Stimulated activated CD8-positive, alpha-beta memory T cell treated with anti-CD3 and anti-CD28 coated beads, Interleukin-15, amount 100 ng/mL, for 48 hours (primary cell): ENCODE data around the gene SLC24A3.

Experiments used
- DNase-seq, 2 donors: peaks; one replicate each; pipeline ENCODE4 v3.0.0-alpha.2; 2020; ENCODE audit warnings: low read depth in 2 of 2

The SLC24A3 gene

DNA sequence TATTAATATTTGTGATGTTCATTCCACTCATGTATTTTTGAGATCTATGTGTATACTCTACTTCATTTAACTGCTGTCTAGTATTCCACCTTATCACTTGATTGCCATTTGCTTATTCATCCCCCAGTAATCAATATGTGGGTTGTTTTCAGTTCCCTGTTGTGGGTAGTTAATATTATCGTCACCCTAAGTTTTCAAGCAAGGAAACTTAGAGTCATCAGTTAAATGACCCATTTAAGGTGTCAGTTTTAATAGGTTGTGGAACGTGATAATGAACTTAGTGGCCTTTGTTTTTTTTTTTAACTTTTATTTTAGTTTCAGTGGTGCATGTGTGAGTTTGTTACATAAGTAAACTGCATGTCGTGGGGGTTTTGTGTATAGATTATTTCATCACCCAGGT, 90.3 kb downstream of the SLC24A3 start:
- DNase-seq, result no peak

DNA sequence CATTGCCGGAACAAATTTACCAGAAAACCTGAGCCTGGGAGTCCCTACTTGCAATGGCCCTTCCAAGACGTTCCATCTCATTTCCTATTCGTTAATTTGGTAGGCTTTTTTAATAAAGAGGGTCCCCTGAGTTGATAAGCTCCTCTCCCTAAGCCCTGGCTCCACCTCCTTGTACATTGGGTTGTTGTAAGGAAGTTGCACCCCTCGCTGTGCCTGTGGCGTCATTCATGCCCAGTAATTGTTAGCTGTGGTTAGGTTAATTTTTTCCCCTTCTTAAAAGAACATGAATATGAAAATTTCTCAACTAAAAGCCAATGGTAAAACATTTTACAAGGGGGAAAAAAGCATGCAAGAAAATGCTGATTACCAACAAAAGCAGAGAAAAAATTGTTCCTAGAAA, 91.9 kb downstream of the SLC24A3 start:
- no peak for DNase-seq

DNA sequence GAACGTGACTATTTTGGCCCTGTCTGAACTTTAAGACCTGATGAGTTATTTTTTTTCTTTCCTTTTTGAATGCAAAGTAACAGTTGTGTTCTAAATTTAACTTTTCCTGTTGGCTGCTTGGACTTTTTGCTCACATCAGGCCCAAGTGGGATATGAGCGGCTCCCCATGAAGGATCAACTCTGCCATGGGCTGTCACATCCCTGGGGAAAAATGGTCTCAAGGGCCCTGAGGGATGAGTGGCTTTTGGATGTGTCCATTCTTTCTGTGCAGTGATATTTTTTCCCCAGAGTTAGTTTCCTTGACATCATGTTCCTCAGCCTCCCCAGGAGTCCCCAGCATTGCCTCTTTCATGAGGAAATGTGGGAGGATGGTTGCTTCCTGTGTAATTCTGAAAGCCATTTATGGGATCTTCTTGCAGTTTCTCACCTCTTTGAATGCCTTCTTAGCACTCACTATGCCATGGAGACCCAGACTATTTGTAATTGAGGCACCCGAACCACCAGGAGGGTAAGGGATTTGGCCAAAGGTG, 92.5 kb downstream of the SLC24A3 start:
- DNase-seq, result no peak

DNA sequence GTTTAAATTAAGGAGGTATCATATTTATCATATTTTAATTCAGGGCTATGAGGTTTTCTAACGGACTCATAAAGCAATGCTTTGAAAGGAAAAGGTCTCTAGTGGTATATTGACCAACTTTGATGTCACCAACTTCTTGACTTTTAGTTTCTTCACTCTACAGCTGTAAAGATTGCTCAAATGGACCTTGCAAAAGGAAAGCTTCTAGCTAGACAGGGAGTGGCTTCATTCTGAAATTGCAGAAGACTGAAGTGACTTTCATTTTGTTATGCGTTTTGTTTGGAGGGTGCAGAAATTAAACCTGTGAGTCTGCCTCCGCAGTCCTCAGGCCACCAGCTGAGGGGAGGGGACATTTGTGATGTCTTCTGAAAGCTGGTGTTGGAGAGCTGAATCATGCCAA, 95.7 kb downstream of the SLC24A3 start:
- DNase-seq, result no peak

DNA sequence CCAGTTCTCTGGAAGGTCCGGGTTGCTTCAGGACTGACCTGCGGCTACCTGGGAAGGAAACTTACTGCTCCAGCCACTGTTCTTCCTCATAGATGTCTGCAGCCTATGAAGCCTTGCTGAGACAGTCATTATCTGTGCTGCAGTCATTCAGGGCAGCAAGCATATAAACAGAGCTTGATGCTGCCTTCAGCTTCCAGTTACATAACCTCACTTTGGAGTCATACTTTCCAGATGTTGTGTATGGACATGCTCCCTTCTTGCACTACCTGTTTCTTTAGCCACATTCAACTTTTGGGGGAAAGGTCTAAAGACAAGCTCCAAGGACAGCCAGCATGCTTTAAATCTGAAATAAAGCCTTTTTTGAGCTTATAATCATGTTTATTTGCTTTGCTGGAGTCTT, 98.1 kb downstream of the SLC24A3 start:
- DNase-seq, result no peak

DNA sequence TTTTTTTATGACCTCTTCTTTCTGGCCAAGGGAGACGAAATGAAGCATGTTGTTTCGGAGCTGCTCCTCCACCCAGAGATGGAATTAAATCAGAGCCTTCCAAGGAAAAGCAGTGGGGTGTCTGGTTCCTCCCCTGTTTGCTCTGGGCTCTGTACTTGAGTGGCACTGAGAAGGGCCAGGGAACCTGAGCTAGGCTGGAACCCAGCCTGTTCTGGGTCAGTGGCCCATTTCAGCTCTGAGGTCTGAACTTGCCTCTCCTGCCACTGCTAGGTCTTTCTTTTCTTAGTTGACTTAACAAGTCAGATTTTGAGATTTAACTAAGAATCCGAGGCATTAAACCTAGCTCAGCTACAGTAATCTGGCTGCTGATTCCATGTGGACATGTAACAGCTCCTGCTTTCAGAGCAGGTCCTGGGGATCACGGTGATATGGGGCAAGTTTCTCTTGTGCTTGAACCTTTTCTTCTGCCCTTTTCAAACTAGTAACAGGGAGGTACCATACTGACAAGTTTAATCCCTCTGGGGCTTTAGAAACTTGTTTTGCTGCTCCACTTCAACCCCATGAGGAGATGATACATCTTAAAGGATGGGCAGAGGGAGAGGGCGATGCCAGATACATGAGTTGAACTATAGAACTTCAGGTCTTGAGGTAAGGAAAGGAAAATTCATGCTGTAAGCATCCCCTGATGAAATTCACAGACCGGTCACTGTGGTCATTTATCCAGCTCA, 101.1 kb downstream of the SLC24A3 start:
- DNase-seq, result no peak

DNA sequence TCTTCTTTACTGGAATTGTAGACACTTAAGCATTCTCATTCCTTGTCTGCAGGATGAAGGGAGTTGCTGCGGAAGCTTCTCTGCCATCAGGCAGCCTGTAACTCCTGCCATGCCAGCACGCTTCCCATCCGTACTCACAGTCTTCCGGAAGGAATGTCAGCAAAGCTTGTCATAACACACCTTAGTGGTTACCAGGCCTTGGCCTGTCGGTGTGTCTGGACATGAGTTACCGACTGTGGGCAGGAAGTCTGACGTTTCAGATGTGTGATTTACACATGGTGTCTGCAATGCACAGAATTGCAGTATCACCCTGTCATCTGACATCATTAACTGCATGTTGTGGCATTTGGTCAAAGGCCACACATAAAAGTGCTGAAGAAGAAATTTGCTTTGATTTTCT, 102.2 kb downstream of the SLC24A3 start:
- DNase-seq, result no peak

DNA sequence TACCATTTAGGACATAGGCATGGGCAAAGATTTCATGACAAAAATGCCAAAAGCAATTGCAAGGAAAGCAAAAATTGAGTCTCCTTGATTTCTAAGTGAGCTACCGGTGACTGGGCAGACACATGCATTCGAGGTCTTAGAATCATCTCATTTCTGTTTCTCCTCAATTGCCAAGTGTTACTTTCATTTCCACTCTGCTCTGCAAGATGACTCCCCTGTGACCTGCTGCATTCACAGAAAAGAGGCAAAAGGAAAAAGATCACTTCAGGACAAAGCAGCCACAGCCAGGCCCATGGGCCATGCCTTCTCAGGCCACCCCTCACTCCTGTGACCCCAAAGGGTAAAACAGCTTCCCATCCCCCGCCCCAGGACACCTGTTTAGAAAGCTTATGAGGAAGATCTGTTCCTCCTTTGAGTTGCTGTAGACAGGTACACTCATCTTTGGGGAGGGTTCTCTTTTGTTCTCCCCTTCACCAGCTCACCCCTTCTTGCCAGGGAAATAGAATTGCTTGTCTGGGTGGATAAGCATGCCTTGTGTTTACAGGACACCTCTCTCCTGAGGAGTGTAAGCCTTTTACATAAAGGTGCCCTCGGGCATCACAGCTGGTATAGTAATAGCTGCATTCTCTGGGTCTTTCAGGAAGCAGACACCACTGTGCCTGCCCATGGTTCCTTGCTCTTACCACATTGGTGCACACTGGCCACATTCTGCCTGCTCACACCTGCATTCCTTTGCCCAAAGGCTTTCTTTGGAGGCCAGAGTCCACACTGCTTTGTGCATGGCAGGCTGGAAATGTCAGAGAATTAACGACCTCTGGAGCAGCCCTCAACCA, 105.0 kb downstream of the SLC24A3 start:
- no peak for DNase-seq

DNA sequence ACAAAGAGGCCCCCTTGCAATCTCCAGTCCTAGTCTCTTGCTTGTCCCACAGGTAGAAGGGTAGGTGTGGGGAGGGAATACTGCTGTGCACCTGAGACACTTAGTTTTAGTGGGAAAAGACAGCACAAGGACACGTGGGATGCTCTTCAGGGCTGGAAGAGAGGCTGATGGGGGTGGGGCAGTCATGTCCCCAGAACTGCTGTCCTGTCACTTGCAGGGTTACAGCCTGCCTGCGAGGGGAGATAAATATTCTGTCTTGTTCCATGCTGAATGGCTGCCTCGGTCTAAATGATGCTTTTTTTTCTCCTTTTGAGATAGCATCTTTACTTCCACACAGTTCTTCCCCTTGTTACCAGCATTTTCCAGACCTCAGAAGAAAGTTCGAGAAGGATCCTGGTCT, 106.2 kb downstream of the SLC24A3 start:
- DNase-seq, result no peak

DNA sequence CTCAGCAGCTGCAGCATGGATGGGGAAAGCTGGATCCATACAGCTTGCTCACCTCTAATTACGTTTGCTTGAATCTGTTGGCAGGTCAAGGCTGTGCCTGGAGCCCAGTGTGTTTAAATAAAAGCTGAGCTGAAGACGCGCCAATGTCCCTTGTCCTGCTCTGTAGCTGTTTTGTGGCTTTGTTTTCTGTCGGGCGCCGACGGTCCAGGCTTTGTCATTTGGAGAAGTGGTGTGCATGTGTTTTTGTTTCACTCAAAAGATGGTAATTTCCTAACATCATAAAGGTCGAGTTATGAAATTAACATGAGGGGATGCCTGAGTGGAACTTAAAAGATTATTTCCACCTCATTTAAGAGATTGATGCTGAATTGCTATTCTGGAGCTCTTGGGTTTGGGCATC, 107.6 kb downstream of the SLC24A3 start:
- DNase-seq, result no peak

DNA sequence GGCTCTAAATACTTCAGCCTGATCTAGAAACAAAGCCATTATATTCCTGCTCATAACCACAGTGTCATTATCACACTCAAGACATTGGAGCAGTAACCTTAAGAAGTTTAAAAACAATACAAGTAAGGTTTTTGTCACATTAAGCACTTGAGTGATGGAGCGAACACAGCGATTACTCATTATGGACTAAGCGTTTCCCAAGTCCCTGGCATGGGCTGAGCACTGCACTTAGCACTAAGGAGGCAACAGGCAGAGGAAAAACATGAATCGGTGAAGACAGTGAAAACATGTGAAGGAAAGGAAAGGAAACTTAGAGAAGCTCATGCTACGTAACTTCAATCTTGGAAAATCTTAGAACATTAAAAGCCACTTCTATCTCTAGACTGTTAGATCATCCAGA, 108.7 kb downstream of the SLC24A3 start:
- DNase-seq, result no peak

DNA sequence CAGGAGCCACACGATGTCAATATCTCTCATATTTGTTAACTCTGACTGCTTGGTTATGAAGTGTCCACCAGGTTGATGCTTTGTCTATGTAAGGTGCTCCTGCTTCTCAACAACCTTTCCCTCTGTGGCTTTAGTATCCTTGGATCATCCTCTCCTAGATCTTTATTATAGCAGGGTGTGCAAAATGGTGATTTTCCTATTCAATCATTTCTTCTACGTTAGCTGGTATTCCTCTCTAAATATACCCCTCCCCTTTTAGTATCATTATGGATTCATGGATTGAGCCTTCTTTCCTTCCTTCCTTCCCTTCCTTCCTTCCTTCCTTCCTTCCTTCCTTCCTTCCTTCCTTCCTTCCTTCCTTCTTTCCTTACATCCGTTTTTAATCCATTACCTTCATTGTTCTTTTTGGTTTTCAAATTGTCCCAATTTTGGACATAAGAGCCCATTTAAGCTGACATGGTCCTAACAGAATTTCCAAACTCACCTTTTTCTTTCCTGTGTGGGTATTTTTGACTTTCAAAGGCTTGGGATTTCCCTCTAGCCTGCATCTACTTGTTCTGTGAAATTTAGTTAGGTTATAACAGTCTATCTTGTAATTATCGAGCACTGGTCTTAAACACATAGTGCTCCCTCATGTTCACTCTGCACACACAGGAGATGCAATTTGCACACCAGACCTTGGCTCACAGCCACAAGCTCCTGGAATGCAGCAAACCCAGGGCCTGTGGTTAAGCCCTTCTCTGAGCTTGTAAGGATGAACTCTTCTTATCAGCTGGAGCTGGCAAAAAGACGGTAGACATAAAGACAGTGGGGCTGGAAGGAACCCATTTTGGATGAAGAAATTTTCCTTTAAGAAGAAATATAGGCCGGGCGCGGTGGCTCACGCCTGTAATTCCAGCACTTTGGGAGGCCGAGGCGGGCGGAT, 109.9 kb downstream of the SLC24A3 start:
- no peak for DNase-seq

DNA sequence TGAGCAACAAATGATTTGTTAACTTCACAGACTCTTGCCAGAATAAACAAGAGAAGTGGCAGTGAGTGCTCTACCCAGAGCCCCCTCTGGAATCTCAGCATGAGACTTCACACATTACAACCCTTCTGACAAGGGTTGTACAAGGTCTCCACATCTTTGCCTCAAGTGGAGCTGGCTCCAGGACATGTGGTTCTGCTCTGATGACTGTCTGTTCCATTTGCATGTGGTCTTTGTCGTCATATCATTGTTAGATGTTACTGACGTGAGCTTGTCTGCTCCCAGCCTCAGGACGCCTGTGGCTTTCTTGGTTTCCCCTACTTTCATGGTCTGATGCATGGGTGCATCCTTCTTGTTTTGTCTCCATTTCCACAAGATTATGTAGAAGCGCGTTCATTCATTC, 115.0 kb downstream of the SLC24A3 start:
- DNase-seq, result no peak

DNA sequence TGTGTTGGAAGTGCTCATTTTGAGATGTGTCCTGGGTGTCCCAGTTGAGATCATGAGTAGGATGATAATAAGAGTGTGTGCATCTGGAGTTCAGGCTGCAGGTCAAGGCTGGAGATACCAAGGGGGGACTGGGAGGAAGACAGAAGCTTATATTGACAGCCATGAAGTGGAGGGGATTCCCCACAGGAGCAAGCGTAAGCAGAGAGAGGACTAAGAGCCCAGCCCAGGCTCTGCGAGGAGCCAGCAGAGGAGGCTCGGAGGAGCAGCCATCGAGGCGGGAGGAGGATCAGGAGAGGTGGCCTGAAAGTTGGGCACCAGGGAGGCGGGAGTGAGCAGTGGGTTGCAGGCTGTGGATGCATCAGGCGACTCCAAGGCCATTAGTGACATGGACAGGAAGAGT, 116.2 kb downstream of the SLC24A3 start:
- no peak for DNase-seq

DNA sequence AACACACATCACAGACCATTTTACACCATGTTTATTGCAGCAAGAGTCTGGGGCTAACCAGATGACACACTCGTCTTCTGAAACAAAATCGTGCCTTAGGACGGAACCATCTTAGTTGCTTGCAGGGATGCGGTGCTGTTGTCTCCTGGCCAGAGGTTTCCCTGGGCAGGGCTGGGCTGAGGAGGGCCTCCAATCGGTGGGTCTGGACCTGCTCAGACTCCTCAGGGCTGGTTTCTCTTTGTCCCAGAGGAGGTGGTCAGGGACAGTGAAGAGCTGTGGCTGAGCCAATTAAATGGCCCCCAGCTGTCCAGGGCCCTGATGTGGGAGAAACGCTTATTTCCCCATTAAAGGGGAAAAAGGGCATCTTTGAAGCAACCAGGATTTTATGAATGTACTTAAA, 117.6 kb downstream of the SLC24A3 start:
- no peak for DNase-seq

DNA sequence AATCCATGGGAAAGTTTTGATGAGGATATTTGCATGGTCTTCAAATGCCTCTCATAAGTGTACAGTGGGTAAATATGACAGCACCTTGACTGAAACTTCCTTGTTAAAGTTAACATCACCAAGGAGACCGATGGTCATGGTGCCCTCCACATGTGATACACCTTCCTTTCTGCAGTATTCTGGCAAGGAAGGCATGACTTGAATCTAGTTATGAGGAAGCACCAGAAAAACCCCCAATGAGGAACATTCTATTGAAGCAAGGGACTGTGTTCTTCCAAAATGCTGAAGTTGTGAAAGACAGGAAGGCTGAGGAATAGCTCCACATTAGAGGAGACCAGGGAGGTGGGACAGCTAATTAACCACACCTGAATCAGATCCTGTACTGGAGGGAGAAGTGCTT, 118.3 kb downstream of the SLC24A3 start:
- DNase-seq, result no peak

DNA sequence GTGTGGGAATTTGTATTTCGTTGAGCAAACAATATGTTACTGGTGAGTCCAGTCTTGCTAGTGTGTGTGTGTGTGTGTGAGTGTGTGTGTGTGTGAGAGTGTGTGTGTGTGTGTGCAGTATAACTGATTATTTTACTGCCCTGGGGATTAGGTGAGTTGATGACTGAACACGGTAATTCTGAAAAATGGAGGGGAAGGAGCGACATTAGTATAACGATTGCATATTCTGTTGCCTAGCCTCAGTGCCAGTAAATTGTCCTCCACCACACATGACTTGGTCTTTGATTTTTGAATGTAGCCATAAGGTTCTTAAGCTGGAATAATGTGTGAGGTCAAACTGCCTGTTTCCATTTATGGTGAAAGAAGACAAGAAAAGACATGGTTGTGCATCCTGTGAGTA, 121.1 kb downstream of the SLC24A3 start:
- no peak for DNase-seq

DNA sequence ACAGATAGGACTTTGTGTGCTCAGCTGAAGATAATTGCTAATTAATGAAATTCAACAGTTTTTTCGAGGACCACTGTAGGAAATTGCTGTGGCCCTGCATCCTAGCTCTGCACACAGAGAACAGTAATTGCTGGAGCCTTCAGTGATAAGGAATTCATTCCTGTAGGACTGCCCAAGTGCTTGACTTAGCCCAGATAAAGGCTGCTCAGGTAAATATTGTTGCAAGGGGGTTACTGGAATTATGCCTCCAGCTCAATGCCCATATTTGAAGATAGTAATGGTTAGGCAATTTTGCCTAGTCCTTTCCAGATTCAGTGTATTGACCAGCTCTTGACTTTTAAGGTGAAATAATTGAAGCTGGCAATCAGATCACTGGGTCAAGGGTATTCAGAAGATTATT, 122.9 kb downstream of the SLC24A3 start:
- no peak for DNase-seq

DNA sequence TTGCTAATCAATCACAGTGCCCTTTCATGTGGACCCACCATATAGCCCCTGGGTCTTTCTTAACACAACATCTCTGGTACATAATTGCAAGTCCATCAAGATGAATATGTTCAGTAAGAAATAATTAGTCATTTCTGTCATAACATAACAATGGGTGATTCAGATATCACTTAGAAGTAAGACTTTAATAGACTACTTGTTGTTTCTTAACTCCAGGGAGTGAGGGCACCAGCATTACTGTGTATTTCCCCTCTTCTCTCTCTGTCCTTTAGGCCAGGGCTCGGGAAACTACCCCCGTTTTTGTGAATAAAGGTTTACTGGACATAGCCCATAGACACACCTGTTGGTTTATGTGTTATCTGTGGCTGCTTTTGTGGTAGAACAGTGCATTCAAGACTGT, 123.5 kb downstream of the SLC24A3 start:
- no peak for DNase-seq

DNA sequence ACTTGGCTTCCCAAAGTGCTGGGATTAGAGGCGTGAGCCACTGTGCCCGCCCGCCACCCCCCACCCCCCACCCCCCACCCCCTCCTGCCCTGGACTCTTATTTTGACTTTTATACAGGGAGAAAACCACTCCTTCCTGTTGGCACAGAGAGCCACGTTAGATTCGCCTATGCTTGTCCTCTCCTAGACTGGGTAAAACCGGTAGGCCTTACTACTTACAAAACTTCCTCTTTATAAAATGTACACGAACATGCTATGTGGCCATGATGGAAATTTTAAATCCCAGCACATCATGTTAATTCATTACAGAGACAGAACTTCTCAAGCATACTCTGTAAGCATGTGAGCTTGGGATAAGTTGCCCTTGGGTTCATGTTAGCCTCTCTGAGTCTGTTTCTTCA, 124.2 kb downstream of the SLC24A3 start:
- no peak for DNase-seq

DNA sequence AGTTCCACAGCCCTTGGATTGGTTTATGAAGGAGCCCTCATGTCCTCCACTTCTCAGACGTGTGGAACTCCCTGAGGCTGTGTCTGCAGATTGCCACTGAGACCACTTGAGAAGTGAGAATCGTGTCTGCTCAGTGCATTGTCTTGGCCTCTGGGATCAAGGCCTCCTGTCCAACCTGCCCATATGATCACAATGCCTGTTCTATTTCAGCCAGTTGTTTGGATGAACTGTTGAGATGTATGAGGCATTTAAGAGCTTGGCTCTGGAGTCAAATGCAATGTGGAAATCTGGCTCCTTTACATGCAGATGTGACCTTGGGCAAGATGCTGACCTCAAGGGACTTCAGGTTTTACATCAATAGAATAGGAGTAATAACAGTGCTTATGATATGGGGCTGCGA, 125.9 kb downstream of the SLC24A3 start:
- no peak for DNase-seq

DNA sequence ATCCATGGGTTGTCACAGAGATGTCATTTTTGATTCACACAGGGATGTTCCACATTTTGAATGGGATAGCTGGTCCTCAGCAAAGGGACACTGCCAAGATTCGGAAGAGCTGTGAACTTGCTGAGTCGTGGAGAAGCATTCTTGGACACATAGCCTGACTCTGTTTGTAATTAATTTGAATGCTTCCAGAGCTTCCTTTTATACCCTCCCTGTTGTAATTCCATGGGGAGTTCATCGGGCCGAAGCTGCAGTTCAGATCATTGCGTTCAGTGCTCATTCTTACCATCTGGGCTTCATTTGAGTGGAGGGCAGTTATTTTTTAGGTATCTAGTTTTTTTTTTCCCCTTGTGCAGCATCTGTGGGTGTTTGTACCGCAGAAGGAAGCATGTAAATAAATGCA, 126.5 kb downstream of the SLC24A3 start:
- no peak for DNase-seq
